Upper lobe of left lung (tissue), 4 donors: ENCODE data around the gene USP33.

Experiments
- POLR2A ChIP-seq, 4 donors: fragments of 450-650 bp; IDR thresholded peaks; one replicate each; pipeline ENCODE4 v1.5.1; 2016 to 2017; ENCODE audit warnings: antibody characterized with exemption in 4 of 4, mild to moderate bottlenecking in 2 of 4
- TF ChIP-seq, protein P1 (sequence below), 6 experiments: fragments of 450-650 bp in 4 of 6; fragments of 200-600 bp in 2 of 6; sonication (generic) in 2 of 6; IDR thresholded peaks; one replicate each; pipeline ENCODE4 v1.5.1; 2016 to 2019; ENCODE audit warnings: antibody characterized with exemption in 6 of 6

DNA sequence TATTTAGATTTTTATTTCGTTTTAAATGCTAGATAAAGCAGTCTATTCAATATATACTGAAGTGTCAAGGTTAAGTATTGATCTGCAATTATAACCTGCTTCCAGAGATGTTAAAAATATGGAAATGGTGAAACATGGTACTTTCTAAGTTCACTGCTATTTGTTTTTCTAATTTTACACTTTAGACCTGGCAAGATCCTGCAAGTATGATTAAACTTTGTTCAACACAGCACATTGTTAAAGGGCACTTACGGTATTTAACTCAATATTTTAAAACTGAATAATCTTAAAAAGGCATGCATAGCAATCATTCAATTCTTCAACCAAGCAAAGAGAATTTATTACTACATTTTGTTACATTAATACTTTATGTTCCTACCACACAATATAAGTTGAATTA is 41.5 kb downstream of the USP33 start:
- TF ChIP-seq POLR2A (IDR thresholded peaks at IDR 0.05) = no peak
- TF ChIP-seq, protein P1, sequence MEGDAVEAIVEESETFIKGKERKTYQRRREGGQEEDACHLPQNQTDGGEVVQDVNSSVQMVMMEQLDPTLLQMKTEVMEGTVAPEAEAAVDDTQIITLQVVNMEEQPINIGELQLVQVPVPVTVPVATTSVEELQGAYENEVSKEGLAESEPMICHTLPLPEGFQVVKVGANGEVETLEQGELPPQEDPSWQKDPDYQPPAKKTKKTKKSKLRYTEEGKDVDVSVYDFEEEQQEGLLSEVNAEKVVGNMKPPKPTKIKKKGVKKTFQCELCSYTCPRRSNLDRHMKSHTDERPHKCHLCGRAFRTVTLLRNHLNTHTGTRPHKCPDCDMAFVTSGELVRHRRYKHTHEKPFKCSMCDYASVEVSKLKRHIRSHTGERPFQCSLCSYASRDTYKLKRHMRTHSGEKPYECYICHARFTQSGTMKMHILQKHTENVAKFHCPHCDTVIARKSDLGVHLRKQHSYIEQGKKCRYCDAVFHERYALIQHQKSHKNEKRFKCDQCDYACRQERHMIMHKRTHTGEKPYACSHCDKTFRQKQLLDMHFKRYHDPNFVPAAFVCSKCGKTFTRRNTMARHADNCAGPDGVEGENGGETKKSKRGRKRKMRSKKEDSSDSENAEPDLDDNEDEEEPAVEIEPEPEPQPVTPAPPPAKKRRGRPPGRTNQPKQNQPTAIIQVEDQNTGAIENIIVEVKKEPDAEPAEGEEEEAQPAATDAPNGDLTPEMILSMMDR (IDR thresholded peaks at IDR 0.05) = no peak
